Mesenchymal stem cell (in vitro differentiated cells and primary cell): Measurements from ENCODE around the gene CYRIA.

Experiments
- DNase-seq: peaks from one replicate; pipeline ENCODE4 v3.0.0-alpha.2; 2013
- H2AFZ ChIP-seq: one replicate; pipeline ENCODE4 v1.6.1; 2013; ENCODE audit warnings: low read depth, mild to moderate bottlenecking, control low read depth, inconsistent platforms, low read length, moderate library complexity
- H2AK5ac ChIP-seq: 2 replicates; pipeline ENCODE4 v1.6.1; 2013; ENCODE audit warnings: low read length, moderate library complexity, mild to moderate bottlenecking, inconsistent platforms; ENCODE audit not compliant: severe bottlenecking
- H2BK120ac ChIP-seq: one replicate; pipeline ENCODE4 v1.6.1; 2013; ENCODE audit warnings: low read depth, mild to moderate bottlenecking, inconsistent platforms, low read length, moderate library complexity
- H2BK12ac ChIP-seq, 2 experiments: one replicate each; pipeline ENCODE4 v1.6.1; 2013; ENCODE audit warnings: inconsistent platforms in 2 of 2, low read length in 2 of 2, mild to moderate bottlenecking in 2 of 2, moderate library complexity in 2 of 2, control low read depth in 1 of 2
- H2BK15ac ChIP-seq: one replicate; pipeline ENCODE4 v1.6.1; 2013; ENCODE audit warnings: mild to moderate bottlenecking, low read depth, inconsistent platforms; ENCODE audit not compliant: poor library complexity, severe bottlenecking
- H2BK5ac ChIP-seq: 2 replicates; pipeline ENCODE4 v1.6.1; 2013; ENCODE audit warnings: low read depth, mild to moderate bottlenecking, low read length, control low read depth, inconsistent platforms; ENCODE audit not compliant: poor library complexity, severe bottlenecking
- H3K14ac ChIP-seq, 2 experiments: one replicate each; pipeline ENCODE4 v1.6.1; 2013; ENCODE audit warnings: inconsistent platforms in 2 of 2, low read length in 2 of 2, control low read depth in 1 of 2, mild to moderate bottlenecking in 1 of 2, moderate library complexity in 1 of 2
- H3K18ac ChIP-seq, 2 experiments: one replicate each; pipeline ENCODE4 v1.6.1; 2013; ENCODE audit warnings: inconsistent platforms in 2 of 2, low read length in 2 of 2, control low read depth in 1 of 2, low read depth in 1 of 2, mild to moderate bottlenecking in 1 of 2
- H3K23ac ChIP-seq, 2 experiments: one replicate each; pipeline ENCODE4 v1.6.1; 2013; ENCODE audit warnings: inconsistent platforms in 2 of 2, low read length in 2 of 2, mild to moderate bottlenecking in 2 of 2, moderate library complexity in 2 of 2, control low read depth in 1 of 2
- H3K27ac ChIP-seq: 2 replicates; pipeline ENCODE4 v1.5.1; 2013; ENCODE audit warnings: mild to moderate bottlenecking, moderate library complexity, low read length, control low read depth, inconsistent platforms; ENCODE audit not compliant: poor library complexity, severe bottlenecking
- H3K27me3 ChIP-seq, 2 experiments: 2 replicates each; pipeline versions ENCODE4 v1.6.1 to v1.7.0; 2013; ENCODE audit warnings: low read length in 2 of 2, mild to moderate bottlenecking in 2 of 2, moderate library complexity in 2 of 2, control low read depth in 1 of 2, inconsistent platforms in 1 of 2; ENCODE audit not compliant: control insufficient read depth in 1 of 2, insufficient read depth in 1 of 2
- H3K36me3 ChIP-seq, 2 experiments: 2 replicates each; pipeline versions ENCODE4 v1.6.1 to v1.7.0; 2013; ENCODE audit warnings: low read length in 2 of 2, control low read depth in 1 of 2, inconsistent platforms in 1 of 2, low read depth in 1 of 2, mild to moderate bottlenecking in 1 of 2; ENCODE audit not compliant: insufficient read depth in 2 of 2, control insufficient read depth in 1 of 2
- H3K4ac ChIP-seq, 2 experiments: one replicate each; pipeline ENCODE4 v1.6.1; 2013; ENCODE audit warnings: inconsistent platforms in 2 of 2, low read length in 2 of 2, mild to moderate bottlenecking in 2 of 2, moderate library complexity in 2 of 2, control low read depth in 1 of 2, low read depth in 1 of 2
- H3K4me1 ChIP-seq: 2 replicates; pipeline ENCODE4 v1.6.1; 2013; ENCODE audit warnings: low read depth, low read length, control low read depth; ENCODE audit not compliant: control insufficient read depth, insufficient read depth
- H3K4me2 ChIP-seq: 2 replicates; pipeline ENCODE4 v1.6.1; 2013; ENCODE audit warnings: low read length, mild to moderate bottlenecking, inconsistent platforms; ENCODE audit not compliant: poor library complexity, severe bottlenecking
- H3K4me3 ChIP-seq, 2 experiments: 2 replicates each; pipeline versions ENCODE4 v1.5.1 to v1.7.0; 2013; ENCODE audit warnings: low read length in 2 of 2, mild to moderate bottlenecking in 2 of 2, control low read depth in 1 of 2, low read depth in 1 of 2; ENCODE audit not compliant: insufficient read depth in 1 of 2
- H3K79me1 ChIP-seq: replicated peaks from 2 replicates; pipeline ENCODE4 v1.6.1; 2013; ENCODE audit warnings: mild to moderate bottlenecking, control low read depth, low read length, inconsistent platforms; ENCODE audit not compliant: poor library complexity, severe bottlenecking
- H3K9ac ChIP-seq: 2 replicates; pipeline ENCODE4 v1.7.0; 2013; ENCODE audit warnings: mild to moderate bottlenecking, low read length, moderate library complexity
- H3K9me3 ChIP-seq: 2 replicates; pipeline ENCODE4 v1.7.0; 2013; ENCODE audit warnings: mild to moderate bottlenecking, low read length; ENCODE audit not compliant: control insufficient read depth
- H4K8ac ChIP-seq: one replicate; pipeline ENCODE4 v1.6.1; 2013; ENCODE audit warnings: inconsistent platforms, mild to moderate bottlenecking, low read length, moderate library complexity
- H4K91ac ChIP-seq: one replicate; pipeline ENCODE4 v1.6.1; 2013; ENCODE audit warnings: mild to moderate bottlenecking, low read length, inconsistent platforms
- whole genome bisulfite sequencing: methylation state at CpG from one replicate; pipeline ENCODE4 v1.1.7; 2013; ENCODE audit warnings: mixed read lengths; 5-methylcytosine and 5-hydroxymethylcytosine counted together

The CYRIA gene

DNA sequence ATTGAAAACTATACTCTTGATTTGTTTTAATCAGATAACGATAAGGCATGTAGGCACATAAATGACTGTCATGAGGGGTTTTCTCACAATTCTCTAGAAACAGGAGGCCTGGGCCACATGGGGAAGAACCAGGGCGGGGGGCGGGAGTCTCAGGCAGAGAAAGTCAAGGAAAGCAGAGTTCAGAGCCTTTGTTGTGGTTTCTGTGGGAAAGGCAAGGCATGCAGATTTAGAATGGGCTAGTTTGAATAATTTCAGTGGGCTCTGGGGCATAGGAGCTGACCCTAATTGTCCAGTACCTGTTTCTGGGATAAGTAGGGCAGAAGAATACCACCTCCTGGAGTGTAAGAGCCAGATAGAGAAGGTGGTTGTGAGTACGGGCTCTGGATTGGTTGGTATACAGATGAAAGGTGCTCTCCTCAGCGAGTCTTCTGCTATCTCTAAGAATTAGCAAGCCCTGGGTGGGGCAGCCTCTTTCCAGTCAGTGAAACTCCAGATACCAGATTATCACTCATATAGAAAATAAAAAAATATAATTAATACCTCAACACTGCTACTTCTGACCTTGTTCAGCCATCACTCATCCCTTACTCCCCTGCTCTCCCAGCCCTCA lies 41.5 kb upstream of the CYRIA start:
- Histone ChIP-seq H3K4me2 (no peak overlapping the region), H3K14ac (no peak overlapping the region), H3K4me1 (no peaks in the 10 kb centered on the region), H2AFZ (no peak overlapping the region), H3K27ac (no peak overlapping the region), H3K18ac (no peak overlapping the region), H3K4ac (no peak overlapping the region), H3K27me3 (no peaks in the 10 kb centered on the region), H2BK15ac (no peak overlapping the region), H4K8ac (no peak overlapping the region), H3K36me3 (no peaks in the 10 kb centered on the region), H2BK5ac (no peak overlapping the region), H3K4me3 (no peak overlapping the region), H3K79me1 (no peaks in the 10 kb centered on the region), H3K9ac (no peak overlapping the region), H2BK12ac (no peak overlapping the region), H4K91ac (no peak overlapping the region), H3K9me3 (no peaks in the 10 kb centered on the region), H2BK120ac (no peak overlapping the region), H3K23ac (no peak overlapping the region), H2AK5ac (no peak overlapping the region)
- 94% methylated on average over 5 of the region's 5 CpGs for WGBS
- no peak for DNase-seq

DNA sequence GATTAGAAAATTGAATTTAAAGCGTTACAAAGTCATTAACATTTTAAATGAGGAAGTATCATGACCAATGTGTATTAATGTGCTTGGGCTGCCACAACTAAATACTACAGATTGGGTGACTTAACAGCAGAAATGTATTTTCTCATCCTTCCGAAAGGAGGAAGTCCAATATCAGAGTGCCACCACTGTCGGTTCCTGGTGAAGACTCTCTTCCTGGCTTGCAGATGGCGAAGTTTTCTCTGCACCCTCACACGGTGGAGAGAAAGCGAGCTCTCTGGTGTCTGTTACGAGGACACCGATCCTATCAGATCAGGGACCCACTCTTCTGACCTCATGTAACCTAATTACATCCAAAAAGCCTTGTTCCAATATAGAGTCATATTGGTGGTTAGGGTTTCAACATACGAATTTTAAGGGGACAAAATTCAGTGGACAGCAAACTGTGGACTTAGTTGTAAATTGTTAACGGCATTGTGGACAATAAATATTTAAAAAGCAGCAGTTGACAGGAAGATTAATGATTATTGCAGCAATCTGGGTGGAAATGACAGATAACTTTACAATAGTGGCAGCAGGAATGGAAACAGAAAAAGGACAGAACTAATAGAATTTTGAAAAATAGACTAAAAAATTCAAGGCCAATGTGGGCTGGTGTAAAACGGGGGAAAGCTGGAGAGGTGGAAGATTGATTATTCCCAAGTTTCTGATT lies 35.1 kb upstream of the CYRIA start:
- Histone ChIP-seq H3K4me3 (no peak overlapping the region), H2BK15ac (no peak overlapping the region), H3K4me2 (no peak overlapping the region), H2BK120ac (no peak overlapping the region), H2BK5ac (no peak overlapping the region), H3K23ac (no peak overlapping the region), H3K9ac (no peak overlapping the region), H3K4me1 (no peaks in the 10 kb centered on the region), H3K27me3 (no peaks in the 10 kb centered on the region), H2BK12ac (no peak overlapping the region), H3K18ac (no peak overlapping the region), H3K9me3 (no peaks in the 10 kb centered on the region), H3K4ac (no peak overlapping the region), H3K36me3 (no peaks in the 10 kb centered on the region), H3K79me1 (no peaks in the 10 kb centered on the region), H4K8ac (no peak overlapping the region), H3K27ac (no peak overlapping the region), H4K91ac (no peak overlapping the region), H2AFZ (no peak overlapping the region), H3K14ac (no peak overlapping the region), H2AK5ac (no peak overlapping the region)
- 67% methylated on average over 8 of the region's 11 CpGs for WGBS
- DNase-seq, result no peak

DNA sequence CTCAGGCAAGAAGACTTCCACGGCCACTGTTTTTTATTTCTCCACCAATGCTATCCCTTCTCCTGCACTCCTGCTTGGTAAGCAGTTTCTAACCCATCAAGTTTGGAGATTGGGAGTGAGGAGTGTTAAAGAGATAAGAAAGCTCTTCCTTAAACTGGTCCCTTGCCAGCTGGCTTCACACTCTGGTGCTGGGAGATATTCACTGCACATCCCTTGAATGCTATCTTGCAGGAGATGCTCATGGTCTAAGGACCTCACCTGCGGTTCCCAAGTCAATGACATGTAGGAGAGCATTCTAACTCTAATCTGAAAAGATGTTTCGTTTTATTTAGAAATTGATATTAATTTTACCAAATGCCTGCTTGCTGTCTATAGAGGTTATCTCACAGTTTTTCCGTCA lies 28.2 kb upstream of the CYRIA start:
- Histone ChIP-seq H3K79me1 (no peaks in the 10 kb centered on the region), H3K36me3 (no peaks in the 10 kb centered on the region), H4K91ac (no peak overlapping the region), H3K4me3 (no peak overlapping the region), H3K27ac (no peak overlapping the region), H2AK5ac (no peak overlapping the region), H3K4me1 (no peaks in the 10 kb centered on the region), H3K27me3 (no peaks in the 10 kb centered on the region), H3K4me2 (no peak overlapping the region), H2BK15ac (no peak overlapping the region), H2BK12ac (no peak overlapping the region), H3K14ac (no peak overlapping the region), H2BK120ac (no peak overlapping the region), H3K9ac (no peak overlapping the region), H2AFZ (no peak overlapping the region), H3K23ac (no peak overlapping the region), H2BK5ac (no peak overlapping the region), H4K8ac (no peak overlapping the region), H3K4ac (no peak overlapping the region), H3K9me3 (no peaks in the 10 kb centered on the region), H3K18ac (no peak overlapping the region)
- 68% methylated on average over 3 of the region's 4 CpGs for WGBS
- no peak for DNase-seq

DNA sequence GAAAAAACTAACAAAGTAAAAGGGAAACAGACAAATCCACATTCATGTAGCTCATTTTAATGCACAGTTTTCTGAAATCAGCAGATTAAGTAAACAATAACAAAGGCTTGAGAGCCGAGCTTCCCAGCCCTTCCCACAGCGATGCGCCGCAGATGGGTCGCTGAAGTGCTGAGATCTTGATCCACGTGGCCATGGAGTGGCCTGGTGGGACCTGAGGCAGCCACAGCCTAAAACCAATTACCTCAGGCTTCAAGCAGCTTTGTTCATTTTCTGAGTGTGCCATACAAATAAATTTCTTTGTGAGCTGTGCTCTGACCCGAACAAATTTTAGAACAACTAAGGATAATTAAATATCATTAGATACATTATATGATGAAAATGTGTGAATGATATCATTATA lies 25.6 kb upstream of the CYRIA start:
- Histone ChIP-seq H4K91ac (no peak overlapping the region), H2AFZ (no peak overlapping the region), H3K36me3 (no peaks in the 10 kb centered on the region), H3K27me3 (no peaks in the 10 kb centered on the region), H3K9ac (no peak overlapping the region), H3K79me1 (no peaks in the 10 kb centered on the region), H3K4me2 (no peak overlapping the region), H2BK12ac (no peak overlapping the region), H2BK120ac (no peak overlapping the region), H2BK15ac (no peak overlapping the region), H4K8ac (no peak overlapping the region), H3K4me1 (no peaks in the 10 kb centered on the region), H3K23ac (no peak overlapping the region), H2AK5ac (no peak overlapping the region), H3K18ac (no peak overlapping the region), H2BK5ac (no peak overlapping the region), H3K9me3 (no peaks in the 10 kb centered on the region), H3K27ac (no peak overlapping the region), H3K4me3 (no peak overlapping the region), H3K4ac (no peak overlapping the region), H3K14ac (no peak overlapping the region)
- WGBS, result 81% methylated on average over 6 of the region's 7 CpGs
- DNase-seq, result no peak
